HG03342 (cell line): ENCODE data around the gene DPP10.

Source experiments
- ATAC-seq: cut with Tn5 transposase; IDR thresholded peaks from one replicate; pipeline ENCODE4 v1.9.1; 2021; ENCODE audit warnings: mild to moderate bottlenecking, moderate library complexity; ENCODE audit not compliant: unreplicated experiment

DPP10 gene

DNA sequence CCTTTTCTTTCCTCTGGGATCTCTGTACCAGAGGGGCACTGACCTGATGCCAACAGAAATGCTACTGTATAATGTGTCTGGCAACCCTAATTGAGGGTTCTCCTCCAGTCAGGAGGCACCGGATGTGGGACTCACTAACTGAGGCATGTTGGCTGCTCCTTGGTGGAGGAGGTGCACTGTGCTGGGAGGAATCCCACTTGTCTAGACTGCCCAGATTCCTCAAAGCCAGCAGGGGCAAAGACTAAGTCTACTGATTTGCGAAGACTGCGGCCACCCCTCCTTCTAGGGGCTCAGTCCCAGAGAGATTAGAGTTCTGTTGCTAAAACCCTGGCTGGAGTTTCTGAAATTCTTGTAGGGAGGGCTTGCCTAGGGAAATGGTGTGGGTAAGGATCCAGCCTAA is 1192.1 kb downstream of the DPP10 start:
- no peak for ATAC-seq

DNA sequence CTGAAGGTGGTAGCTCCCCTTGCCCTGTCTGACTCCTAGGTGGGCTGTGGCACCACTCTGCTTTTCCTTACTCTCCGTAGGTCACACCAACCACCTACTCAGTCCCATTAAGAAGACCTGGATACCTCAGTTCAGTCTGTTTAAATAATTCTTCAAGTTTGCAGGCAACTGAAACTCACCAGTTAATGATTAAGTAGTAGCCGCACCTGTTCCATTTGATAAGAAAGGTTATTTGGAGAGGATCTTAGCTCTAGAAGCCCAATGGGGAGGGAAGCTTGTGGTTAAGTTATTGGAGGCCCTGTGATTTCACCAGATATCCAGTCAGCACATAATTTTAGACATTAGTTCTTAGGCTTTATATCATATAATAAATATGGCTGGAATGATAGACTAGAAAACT is 1193.0 kb downstream of the DPP10 start:
- ATAC-seq = no peak

DNA sequence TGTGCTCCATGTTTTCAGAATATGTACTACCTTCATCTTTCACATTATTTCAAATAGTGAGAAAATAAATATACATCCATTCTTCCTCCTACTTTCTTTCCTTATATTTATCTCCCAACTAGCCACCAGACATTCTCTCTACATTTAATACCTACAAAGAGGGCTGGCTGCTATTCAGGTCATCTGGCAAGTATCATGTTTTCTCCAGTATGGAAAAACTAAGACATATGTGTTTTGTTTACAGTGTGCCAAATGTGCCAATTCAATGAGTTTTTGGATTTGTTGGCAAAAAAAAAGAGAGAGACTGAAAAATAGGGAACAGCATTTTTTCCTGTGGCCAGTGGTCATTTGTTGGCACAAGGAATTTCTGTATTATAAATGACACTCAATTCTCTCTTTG is 1207.3 kb downstream of the DPP10 start:
- ATAC-seq = no peak

DNA sequence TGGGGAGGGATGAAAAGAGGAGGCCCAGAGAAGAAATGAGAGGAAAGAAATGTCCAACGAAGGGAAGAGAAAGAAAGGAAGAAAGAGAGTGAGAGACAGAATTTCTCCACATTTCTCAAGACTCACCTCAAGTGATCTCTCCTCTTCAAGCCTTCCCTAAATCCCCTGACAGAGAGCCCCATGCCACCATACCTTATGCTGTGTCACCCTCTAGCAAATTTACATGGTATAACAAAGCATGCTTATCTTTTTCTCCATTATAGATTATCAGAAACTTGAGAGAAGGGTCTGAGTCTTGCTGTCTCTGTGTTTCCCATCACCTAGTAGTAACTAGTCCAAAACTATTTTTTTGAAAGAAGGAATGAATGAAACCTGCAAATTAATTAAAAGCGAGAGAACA is 1208.4 kb downstream of the DPP10 start:
- no peak for ATAC-seq

DNA sequence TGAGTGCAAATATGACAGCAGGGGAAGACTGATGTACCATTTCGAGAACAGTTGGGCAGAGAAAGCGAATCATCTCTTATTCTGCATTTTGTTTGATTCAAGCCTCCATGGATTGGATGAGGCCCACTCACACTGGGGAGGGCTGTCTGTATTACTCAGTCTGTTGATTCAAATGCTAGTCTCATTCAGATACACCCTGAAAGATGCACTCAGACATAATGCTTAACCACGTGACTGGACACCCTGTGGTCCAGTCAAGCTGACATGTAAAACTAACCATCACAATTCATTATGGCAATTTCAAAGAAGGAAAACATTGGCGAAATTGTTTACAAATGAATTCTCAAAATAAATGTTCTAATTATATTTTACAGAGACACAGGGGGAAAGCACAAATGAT is 1210.2 kb downstream of the DPP10 start:
- ATAC-seq = no peak

DNA sequence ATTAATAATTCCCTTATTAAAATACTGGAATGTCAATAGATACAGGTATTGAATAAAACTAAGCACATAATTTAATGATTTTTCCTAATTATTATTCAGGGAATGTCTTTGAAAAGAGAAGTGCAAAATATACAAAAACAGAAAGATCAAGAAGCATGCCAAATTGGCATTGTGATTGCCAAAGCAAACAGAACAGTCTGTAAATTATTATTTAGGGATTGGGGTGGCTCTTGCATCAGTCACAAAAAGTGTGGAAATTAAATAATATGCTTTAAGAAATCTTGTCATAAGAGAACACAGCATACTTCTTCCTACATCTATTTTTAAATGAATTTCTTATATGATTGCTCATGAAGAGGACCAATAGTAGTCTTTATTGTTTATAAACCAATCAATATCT is 1211.9 kb downstream of the DPP10 start:
- ATAC-seq = no peak

DNA sequence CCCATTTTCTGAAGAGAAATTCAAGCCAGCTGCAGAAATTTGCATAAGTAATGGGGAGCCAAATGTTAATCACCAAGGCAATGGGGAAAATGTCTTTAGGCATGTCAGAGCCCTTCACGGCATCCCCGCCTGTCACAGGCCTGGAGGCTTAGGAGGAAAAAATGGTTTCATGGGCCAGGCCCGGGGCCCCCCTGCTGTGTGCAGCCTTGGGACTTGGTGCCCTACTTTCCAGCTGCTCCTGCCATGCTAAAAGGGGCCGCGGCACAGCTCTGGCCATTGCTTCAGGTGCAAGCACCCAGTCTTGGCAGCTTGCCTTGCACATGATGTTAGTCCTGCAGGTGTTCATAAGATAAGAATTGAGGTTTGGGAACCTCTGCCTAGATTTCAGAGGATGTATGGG is 1235.7 kb downstream of the DPP10 start:
- no peak for ATAC-seq

DNA sequence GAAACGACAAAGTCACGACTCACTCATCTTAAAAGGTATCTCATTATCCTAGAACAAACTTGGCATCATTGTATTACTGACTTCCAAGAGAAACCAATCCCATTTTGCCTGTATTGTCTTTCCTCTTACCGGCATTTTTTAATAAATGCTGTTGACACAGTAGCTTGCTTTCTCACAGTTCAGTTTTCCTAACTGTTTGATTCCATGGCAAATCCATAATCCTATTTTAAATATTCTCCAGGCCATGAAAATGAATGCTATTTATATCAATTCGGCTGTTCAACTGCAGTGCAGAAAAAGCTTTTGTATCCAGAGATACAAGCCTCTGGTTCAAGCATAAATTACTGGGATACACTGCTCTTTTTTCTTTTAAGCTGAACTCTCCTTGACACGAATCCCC is 1241.9 kb downstream of the DPP10 start:
- ATAC-seq = no peak

DNA sequence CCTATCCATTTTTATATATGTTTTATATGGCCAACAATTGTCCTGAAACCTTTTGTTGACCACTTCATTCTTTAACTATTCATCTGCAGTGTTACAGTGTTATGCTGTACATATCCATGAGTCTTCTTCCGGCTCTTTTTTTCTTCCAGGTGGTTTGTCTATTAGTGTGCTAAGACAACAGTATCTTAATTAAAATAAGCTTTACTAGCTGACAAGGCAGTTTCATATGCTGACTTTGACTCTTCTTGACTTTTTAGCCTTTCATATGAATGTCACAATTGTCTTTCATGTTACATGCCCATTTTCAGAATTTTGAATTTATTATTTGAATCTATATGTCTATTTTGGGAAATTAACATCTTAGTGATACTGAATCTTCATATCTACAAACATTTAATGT is 1249.0 kb downstream of the DPP10 start:
- no peak for ATAC-seq

DNA sequence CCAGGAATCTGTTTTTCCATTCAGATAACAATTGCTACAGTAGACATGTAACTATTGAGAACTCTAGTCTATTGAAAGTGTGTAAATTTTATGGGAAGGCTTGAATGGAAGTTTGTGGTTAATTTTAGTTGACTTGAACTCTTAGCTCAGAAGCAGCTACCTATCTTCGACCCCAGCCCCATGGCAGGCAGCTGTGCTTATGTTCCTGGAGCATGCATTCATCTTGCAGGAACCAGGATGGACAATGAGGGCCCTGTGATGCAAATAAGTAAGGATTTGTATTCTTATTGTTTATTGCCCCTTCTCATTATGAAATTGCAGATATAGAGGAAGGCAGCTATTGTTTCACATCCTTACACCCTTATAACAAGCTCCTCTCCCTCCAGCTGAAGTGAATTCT is 1252.2 kb downstream of the DPP10 start:
- ATAC-seq = no peak

DNA sequence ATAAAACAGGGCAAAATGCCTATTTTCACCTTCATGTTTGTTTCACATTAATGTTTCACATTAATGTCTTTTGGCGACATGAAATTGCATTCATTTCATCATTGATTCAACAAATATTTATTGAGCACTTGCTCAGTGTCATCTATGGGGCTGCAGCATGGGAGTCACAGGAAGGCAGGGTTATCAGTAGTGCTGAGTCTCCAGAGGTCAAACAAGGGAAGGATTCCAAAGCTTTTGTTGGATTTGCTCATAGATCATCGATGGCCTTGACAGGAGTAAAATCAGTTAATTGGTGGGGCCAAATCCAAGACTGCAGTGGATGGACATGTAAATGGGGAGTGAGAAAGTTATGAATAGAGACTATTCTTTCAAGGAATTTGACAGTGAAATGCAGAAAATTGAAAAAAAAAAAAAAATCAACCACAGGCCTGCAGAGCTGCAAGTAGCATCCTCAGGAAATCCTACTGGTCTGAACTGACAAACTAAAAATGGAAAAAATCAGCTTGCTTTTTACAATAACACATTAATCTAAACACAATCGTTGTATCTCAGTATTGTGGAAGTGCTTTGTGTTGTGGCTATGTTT is 1290.8 kb downstream of the DPP10 start:
- ATAC-seq = no peak

DNA sequence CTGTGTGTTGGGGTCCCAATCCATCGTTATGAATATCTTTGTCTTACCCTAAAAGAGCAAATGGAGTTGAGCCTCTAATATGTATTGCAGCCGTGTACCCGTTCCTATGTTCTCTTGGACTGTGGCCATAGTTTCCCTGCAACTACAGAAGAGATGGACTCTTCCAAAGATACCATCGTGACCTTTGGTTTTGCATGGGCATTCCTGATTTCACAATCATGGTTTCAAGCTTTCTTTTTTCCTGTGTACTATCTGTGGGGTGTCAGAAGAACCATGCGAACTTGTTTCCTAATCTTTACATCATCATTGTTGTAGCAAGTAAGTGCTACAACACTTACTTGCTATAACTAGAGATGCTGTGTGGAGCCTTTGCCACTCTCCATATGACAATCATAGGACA is 1295.7 kb downstream of the DPP10 start:
- no peak for ATAC-seq

DNA sequence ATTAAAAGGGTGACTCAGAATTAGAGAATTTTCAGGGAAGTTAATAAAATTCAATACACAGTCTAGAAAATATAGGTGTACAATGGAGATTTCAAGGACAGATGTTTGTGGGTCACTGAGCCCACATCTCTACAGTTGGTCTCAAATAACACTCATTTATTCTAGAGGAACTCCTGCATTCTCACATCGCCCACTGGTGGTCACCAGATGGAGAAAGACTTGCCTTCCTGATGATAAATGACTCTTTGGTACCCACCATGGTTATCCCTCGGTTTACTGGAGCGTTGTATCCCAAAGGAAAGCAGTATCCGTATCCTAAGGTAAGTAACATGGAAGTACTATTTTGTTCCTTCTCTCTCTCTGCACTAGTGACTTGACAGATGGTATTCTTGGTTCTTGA is 1297.1 kb downstream of the DPP10 start:
- no peak for ATAC-seq

DNA sequence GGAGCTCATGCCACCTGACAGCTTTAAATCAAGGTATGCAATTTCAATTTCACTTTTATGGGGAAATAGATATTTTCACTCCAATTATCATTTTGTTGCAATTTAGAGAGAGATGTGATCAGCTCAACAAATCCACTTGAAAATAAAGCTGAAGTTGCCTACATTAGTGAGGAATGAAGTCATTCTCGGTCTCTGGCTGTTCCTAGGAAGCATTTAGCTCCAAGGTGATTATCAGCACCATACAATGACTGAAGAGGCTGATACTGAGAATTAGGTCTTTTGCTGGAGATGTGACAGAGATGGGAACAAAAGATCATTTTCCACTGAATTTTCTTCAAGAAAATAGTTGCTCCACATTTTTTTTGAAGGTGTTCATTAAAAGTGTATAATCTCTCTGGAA is 1303.7 kb downstream of the DPP10 start:
- no peak for ATAC-seq

DNA sequence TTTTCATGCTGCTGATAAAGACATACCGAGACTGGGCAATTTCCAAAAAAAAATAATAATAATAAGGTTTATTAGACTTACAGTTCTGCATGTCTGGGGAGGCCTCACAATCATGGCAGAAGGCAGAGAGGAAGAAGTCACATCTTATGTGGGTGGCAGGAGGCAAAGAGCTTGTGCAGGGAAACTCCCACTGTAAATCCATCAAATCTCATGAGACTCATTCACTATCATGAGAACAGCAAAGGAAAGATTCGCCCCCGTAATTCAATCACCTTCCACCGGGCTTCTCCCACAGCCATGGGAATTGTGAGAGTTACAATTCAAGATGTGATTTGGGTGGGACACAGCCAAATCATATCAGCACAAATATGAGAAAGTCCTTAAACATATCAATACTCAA is 1314.8 kb downstream of the DPP10 start:
- no peak for ATAC-seq

DNA sequence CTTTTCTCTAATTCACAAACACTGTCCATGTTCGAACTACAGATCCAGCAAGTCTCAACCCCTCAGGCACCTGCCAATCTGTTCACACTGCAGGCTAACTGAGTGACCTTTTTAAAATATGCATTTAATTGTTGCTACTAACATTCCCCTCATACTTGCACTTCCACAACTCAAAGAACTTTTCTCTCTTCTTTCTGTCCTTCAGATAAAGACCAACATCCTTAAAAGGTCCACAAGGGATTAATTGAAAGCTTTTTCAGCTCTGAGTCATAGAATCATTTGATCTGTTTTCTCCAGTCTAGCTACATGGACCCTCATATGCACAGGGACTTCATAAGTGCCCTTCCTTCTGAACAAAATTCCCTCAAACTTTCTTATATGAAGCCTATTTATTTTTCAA is 1321.2 kb downstream of the DPP10 start:
- ATAC-seq = no peak

DNA sequence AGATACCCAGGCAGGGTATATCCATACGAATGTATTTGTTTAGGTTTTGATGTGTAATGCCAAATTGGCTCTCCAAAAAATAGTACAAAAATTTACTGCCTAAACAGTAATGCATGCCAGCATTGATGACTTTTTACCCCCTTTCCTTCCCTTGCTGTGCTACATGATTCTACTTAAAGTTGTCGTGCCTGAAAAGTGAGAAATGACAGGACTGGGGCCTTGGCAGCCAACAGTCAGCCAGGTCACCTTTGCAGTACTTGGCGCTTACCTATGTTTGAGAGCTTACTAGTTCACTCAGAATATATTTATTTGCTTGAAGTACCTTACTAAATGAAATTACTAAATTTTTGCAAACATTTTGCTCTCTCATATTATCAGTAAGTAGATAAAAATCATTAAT is 1329.1 kb downstream of the DPP10 start:
- ATAC-seq = no peak

DNA sequence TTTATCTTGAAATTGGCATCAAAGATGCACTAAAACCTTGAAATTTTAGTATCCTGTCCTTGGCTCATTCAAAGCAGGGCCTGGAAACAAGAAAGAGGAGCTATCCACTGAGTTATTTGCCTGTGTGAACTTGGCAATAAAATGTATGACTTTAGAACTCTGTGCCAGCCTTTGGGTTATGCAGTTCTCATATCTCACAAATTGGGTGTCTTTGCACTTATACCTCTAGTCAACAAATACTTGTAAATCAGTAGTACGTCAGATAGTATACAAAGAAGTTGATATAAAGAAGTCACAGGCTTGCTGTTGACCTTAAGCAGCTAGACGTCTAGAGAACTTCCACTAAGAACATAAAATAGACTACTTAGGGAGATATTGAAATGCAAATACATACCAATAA is 1331.9 kb downstream of the DPP10 start:
- no peak for ATAC-seq

DNA sequence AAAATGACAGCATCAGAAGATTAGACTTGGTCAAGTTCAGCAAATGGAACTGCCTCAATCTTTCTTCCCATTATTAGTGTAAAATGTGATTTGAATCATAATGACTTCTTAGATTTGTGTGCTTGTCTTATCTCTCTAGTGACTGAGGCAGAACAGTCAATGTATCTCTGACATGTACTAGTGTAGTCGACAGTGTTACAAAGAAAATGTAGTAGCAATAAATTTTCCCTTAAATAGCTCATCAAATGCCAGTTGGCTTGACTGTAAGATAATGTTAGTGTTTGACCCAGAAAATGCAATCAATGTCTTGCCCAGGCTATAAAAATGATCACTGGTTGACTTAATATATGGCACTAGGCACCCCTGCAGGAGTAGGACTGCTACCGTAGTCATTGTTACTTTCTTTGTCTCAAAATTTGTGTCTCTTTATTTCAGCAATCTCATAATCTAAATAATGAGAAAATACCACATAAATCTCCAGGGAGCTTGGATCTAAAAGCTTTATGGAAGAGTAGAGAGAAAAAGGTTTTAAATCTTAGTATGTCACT is 1336.7 kb downstream of the DPP10 start:
- no peak for ATAC-seq

DNA sequence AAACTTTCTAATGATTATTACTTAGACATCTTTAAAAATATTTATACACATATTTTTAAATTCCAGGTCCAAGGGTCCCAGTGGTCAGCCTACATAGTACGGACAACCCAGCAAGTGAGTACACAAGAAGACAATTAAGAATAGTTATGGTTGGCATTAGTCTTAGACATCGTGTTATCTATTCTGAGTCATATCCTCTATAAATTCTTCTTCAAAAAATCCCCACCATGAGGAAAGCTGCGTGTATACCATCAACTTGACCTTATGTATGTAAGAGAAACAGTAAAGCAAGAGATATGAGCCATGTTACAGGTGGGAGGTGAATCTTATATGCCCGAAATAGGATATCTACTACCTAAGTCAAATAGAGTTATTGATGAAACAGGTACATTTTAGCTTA is 1339.8 kb downstream of the DPP10 start:
- no peak for ATAC-seq

DNA sequence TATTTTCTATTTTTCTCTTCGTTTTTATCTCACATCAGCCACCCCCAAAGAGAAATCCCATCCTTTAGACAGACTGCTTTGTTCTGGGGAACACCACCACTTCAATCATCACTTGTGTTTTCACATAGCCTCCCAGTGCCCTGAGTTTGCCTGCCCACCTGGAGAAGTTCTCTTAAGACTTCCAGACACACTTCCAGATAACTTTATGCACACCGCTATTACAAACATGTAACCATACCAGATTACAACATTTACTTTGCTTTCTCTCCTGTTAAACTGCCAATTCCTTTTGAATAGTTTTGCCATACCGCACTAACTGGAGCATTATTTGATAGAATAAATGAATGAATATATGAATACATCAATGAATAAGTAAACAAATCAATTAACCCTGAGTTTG is 1353.6 kb downstream of the DPP10 start:
- no peak for ATAC-seq

DNA sequence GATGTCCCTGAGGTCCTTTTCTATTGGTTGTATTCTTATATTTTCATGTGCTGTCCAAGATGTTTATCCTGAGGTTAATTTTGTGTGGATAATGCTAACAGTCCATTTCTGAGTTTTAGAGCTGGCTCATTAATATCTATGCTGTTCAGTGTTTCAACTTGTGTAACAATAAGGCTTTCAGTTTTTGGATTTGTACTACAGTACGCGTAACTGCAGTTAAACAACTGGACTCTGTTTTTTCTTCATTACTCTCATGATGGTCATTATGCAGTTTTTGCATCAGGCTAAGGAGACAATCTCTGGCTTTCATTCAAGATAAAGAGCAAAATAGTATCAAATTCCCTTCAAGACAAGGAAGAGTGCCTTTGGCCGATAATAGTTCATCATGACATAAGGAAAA is 1364.8 kb downstream of the DPP10 start:
- ATAC-seq = no peak

DNA sequence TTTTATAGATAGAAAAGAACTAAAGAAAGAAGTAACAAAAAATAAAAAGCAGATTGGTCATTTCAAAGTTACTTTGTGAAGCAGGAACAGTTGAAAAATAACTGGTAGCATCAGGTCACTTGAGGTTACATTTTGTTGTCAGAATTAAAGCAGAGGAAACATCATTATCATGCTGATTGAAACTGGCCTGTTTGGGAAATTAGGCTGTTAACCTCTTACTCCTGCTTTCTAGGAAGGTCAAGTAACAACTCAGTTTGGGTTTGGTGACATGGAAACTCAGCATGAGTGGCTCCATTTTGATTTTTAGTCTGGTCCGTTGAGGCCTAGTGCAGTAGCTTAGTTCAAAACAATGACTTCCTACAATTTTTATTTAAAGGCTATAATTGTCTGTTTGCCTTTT is 1383.5 kb downstream of the DPP10 start:
- ATAC-seq = no peak
